WTC11 (cell line): ENCODE data around the gene KIAA1755.

Experiments used
- CREM ChIP-seq: sonication (generic); formaldehyde crosslinking; IDR thresholded peaks from 2 replicates; pipeline ENCODE4 v1.8.1; 2022; ENCODE audit warnings: mild to moderate bottlenecking, missing genetic modification reagents, moderate library complexity
- FOXJ3 ChIP-seq: sonication (generic); formaldehyde crosslinking; IDR thresholded peaks from 2 replicates; pipeline ENCODE4 v1.9.0; 2021; ENCODE audit warnings: missing genetic modification reagents, mild to moderate bottlenecking, borderline replicate concordance
- KAT7 ChIP-seq: sonication (generic); formaldehyde crosslinking; IDR thresholded peaks from 2 replicates; pipeline ENCODE4 v1.8.1; 2023; ENCODE audit warnings: missing genetic modification reagents, mild to moderate bottlenecking, borderline replicate concordance
- MXD4 ChIP-seq: fragments of 250-450 bp; sonication (Bioruptor Pico); IDR thresholded peaks from 2 replicates; pipeline ENCODE4 v1.8.0; 2021; ENCODE audit warnings: mild to moderate bottlenecking, moderate library complexity, borderline replicate concordance
- SP1 ChIP-seq: sonication (generic); formaldehyde crosslinking; conservative IDR thresholded peaks from 2 replicates; pipeline ENCODE4 v1.8.1; 2022; ENCODE audit warnings: missing genetic modification reagents
- TF ChIP-seq, protein P1 (sequence below): fragments of 200-600 bp; IDR thresholded peaks from 2 replicates; pipeline ENCODE4 v1.8.0; 2022; ENCODE audit warnings: antibody characterized with exemption
- TF ChIP-seq, protein P2 (sequence below): sonication (generic); formaldehyde crosslinking; IDR thresholded peaks from 2 replicates; pipeline ENCODE4 v1.8.0; 2022; ENCODE audit warnings: mild to moderate bottlenecking, missing genetic modification reagents
- TF ChIP-seq, protein P3 (sequence below): sonication (generic); formaldehyde crosslinking; IDR thresholded peaks from 2 replicates; pipeline ENCODE4 v1.8.1; 2023; ENCODE audit warnings: mild to moderate bottlenecking, missing genetic modification reagents, moderate library complexity

DNA sequence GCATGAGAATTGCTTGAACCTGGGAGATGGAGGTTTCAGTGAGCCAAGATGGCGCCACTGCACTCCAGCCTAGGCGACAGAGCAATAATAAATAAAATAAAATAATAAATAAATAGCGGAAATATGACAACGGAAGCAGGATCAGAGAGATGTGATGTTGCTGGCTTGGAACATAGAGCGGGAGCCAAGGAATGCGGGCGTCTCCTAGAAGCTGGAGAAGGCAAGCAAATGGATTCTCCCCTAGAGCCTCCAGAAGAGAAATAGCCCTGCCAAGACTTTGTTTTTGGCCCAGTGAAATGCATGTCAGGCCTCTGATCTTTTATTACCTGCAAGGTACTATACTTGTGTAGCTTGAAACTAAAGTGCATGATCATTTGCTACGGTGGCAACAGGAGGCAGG, 12.4 kb downstream of the KIAA1755 start:
- TF ChIP-seq, protein P1, sequence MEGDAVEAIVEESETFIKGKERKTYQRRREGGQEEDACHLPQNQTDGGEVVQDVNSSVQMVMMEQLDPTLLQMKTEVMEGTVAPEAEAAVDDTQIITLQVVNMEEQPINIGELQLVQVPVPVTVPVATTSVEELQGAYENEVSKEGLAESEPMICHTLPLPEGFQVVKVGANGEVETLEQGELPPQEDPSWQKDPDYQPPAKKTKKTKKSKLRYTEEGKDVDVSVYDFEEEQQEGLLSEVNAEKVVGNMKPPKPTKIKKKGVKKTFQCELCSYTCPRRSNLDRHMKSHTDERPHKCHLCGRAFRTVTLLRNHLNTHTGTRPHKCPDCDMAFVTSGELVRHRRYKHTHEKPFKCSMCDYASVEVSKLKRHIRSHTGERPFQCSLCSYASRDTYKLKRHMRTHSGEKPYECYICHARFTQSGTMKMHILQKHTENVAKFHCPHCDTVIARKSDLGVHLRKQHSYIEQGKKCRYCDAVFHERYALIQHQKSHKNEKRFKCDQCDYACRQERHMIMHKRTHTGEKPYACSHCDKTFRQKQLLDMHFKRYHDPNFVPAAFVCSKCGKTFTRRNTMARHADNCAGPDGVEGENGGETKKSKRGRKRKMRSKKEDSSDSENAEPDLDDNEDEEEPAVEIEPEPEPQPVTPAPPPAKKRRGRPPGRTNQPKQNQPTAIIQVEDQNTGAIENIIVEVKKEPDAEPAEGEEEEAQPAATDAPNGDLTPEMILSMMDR, result no peak
- TF ChIP-seq, protein P2, sequence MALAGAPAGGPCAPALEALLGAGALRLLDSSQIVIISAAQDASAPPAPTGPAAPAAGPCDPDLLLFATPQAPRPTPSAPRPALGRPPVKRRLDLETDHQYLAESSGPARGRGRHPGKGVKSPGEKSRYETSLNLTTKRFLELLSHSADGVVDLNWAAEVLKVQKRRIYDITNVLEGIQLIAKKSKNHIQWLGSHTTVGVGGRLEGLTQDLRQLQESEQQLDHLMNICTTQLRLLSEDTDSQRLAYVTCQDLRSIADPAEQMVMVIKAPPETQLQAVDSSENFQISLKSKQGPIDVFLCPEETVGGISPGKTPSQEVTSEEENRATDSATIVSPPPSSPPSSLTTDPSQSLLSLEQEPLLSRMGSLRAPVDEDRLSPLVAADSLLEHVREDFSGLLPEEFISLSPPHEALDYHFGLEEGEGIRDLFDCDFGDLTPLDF (CRISPR knock-in tag), result no peak
- TF ChIP-seq KAT7 (CRISPR knock-in tag) (no peak), CREM (CRISPR knock-in tag) (no peak), MXD4 (CRISPR knock-in tag) (no peak), SP1 (no peak), FOXJ3 (CRISPR knock-in tag) (no peak)
- TF ChIP-seq, protein P3, sequence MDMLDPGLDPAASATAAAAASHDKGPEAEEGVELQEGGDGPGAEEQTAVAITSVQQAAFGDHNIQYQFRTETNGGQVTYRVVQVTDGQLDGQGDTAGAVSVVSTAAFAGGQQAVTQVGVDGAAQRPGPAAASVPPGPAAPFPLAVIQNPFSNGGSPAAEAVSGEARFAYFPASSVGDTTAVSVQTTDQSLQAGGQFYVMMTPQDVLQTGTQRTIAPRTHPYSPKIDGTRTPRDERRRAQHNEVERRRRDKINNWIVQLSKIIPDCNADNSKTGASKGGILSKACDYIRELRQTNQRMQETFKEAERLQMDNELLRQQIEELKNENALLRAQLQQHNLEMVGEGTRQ (CRISPR knock-in tag), result no peak
